ENCODE measurements around the gene ZSCAN5C.

GRCh38 chr19:56177564-56178243 is 24.4 kb upstream of the ZSCAN5C start:
- TF ChIP-seq TAF1 (IDR thresholded peaks at IDR 0.05; ENCODE audit: borderline replicate concordance, insufficient read depth, low read length) (no peak), POLR2AphosphoS5 (IDR thresholded peaks at IDR 0.05; ENCODE audit: low read depth, low read length) (no peak), REST (IDR thresholded peaks at IDR 0.05; ENCODE audit: insufficient read depth in 1 of 2, low read depth in 2 of 2, low read length in 2 of 2) (no peak), SIN3A (IDR thresholded peaks at IDR 0.05; ENCODE audit: borderline replicate concordance, insufficient read depth, low read length) (no peak)
